ENCODE results near the gene NPAS1. TPM values are rescaled to one million over a fixed set of nuclear protein-coding genes. Genes with fewer than 3 reads are reported as not detected.

NPAS1 gene
- not detected for total RNA-seq
- long read RNA-seq, partial matches to known transcripts = 0 of 1 reads
- long read RNA-seq, other reads (novel, unspliced or antisense) = 1 of 1 reads

GRCh38 chr19:47019431-47020041 is at the start of gene NPAS1:
TSS of gene NPAS1 (plus strand) at chr19:47019837. CDS start at chr19:47021048, 1,211 bp downstream.
- H3K36me3 ChIP-seq = no peaks in the 10 kb centered on the region
- no peak for DNase-seq
- no peaks in the 10 kb centered on the region for H3K9me3 ChIP-seq (replicated peaks)
- peaks cover 58% of the 10 kb centered on the region for H3K27me3 ChIP-seq (ENCODE audit: low read depth)
- no peak within 1 kb of the TSS for H3K27ac ChIP-seq (replicated peaks)
- peak within 1 kb of the TSS; percentile 60 for H3K4me3 ChIP-seq
- TF ChIP-seq CTCF (IDR thresholded peaks at IDR 0.05; ENCODE audit: borderline replicate concordance) = no peak
- intact Hi-C loops (cut with micrococcal nuclease) = no loop called here
- H3K4me1 ChIP-seq = peaks cover 35% of the 10 kb centered on the region

- H3K36me3 ChIP-seq = no peaks in the 10 kb centered on the region
- no peaks in the 10 kb centered on the region for H3K27me3 ChIP-seq (ENCODE audit: low read depth)
- no peak for TF ChIP-seq CTCF (IDR thresholded peaks at IDR 0.05; ENCODE audit: borderline replicate concordance)
- no peak overlapping the region for H3K4me3 ChIP-seq
- peaks cover 94% of the 10 kb centered on the region for H3K4me1 ChIP-seq
- no peaks in the 10 kb centered on the region for H3K9me3 ChIP-seq (replicated peaks)
- peak overlapping the region; percentile 91 for H3K27ac ChIP-seq (replicated peaks)
- peak; percentile 66 for DNase-seq
- intact Hi-C loops (cut with micrococcal nuclease) = no loop called here
Measured at GRCh38 chr19:46970815-46971214, 48.8 kb upstream of the NPAS1 start.

GRCh38 chr19:46972311-46972710 is 47.3 kb upstream of the NPAS1 start:
- intact Hi-C loops (cut with micrococcal nuclease) = no loop called here
- H3K4me3 ChIP-seq = no peak overlapping the region
- H3K9me3 ChIP-seq (replicated peaks) = no peaks in the 10 kb centered on the region
- H3K36me3 ChIP-seq = no peaks in the 10 kb centered on the region
- H3K27ac ChIP-seq (replicated peaks) = peak overlapping the region; percentile 91
- TF ChIP-seq CTCF (IDR thresholded peaks at IDR 0.05; ENCODE audit: borderline replicate concordance) = no peak
- H3K27me3 ChIP-seq (ENCODE audit: low read depth) = no peaks in the 10 kb centered on the region
- peaks cover 97% of the 10 kb centered on the region for H3K4me1 ChIP-seq
- DNase-seq = no peak

- DNase-seq = no peak
- Histone ChIP-seq H3K9me3 (replicated peaks) (no peaks in the 10 kb centered on the region), H3K27ac (replicated peaks) (peak overlapping the region; percentile 91), H3K27me3 (ENCODE audit: low read depth) (no peaks in the 10 kb centered on the region), H3K36me3 (no peaks in the 10 kb centered on the region), H3K4me1 (peaks cover 92% of the 10 kb centered on the region), H3K4me3 (no peak overlapping the region)
- no peak for TF ChIP-seq CTCF (IDR thresholded peaks at IDR 0.05; ENCODE audit: borderline replicate concordance)
- intact Hi-C loops (cut with micrococcal nuclease) = no loop called here
Measured at GRCh38 chr19:46974181-46974580, 45.5 kb upstream of the NPAS1 start.

- peaks cover 92% of the 10 kb centered on the region for H3K4me1 ChIP-seq
- TF ChIP-seq CTCF (IDR thresholded peaks at IDR 0.05; ENCODE audit: borderline replicate concordance) = no peak
- peak overlapping the region; percentile 91 for H3K27ac ChIP-seq (replicated peaks)
- H3K27me3 ChIP-seq (ENCODE audit: low read depth) = no peaks in the 10 kb centered on the region
- no peak for DNase-seq
- no peaks in the 10 kb centered on the region for H3K36me3 ChIP-seq
- H3K4me3 ChIP-seq = peak overlapping the region; percentile 22
- H3K9me3 ChIP-seq (replicated peaks) = no peaks in the 10 kb centered on the region
- intact Hi-C loops (cut with micrococcal nuclease) = no loop called here
Measured at GRCh38 chr19:46975011-46975924, 44.4 kb upstream of the NPAS1 start.

Data from left ventricle myocardium inferior (tissue), 1 donor.